Activated naive CD4-positive, alpha-beta T cell treated with anti-CD3 and anti-CD28 coated beads, Interleukin-2, amount 50 U/mL, for 72 hours (primary cell): Measurements from ENCODE around the gene LOXL4. TPM values are rescaled to one million over a fixed set of nuclear protein-coding genes. Genes with fewer than 3 reads are reported as not detected.

Experiments used
- ATAC-seq, 2 donors: fragments of 150-1000 bp; cut with Tn5 transposase; 2 replicates each; pipeline ENCODE4 v1.10.0; 2021; ENCODE audit warnings: mild to moderate bottlenecking in 2 of 2, moderate library complexity in 2 of 2
- DNase-seq, 2 donors: peaks; one replicate each; pipeline ENCODE4 v3.0.0; 2021 to 2022; ENCODE audit warnings: low spot score in 2 of 2
- H3K27ac Mint-ChIP-seq, 2 donors: one replicate each; pipeline ENCODE4 v1.8.0; 2022; ENCODE audit warnings: mild to moderate bottlenecking in 2 of 2, mixed read lengths in 2 of 2
- H3K36me3 Mint-ChIP-seq, 2 donors: one replicate each; pipeline ENCODE4 v1.8.0; 2022; ENCODE audit warnings: mixed read lengths in 2 of 2
- H3K9me3 Mint-ChIP-seq, 2 donors: one replicate each; pipeline ENCODE4 v1.8.0; 2022; ENCODE audit warnings: mixed read lengths in 2 of 2
- total RNA-seq, 2 donors: library from RNA; stranded (reverse); gene quantifications; one replicate each; pipeline ENCODE4 v1.2.3, GENCODE V29; 2022

LOXL4 gene
- total RNA-seq, 2 donors from 2014 or later = not detected

- H3K9me3 Mint-ChIP-seq = no peaks in the 10 kb centered on the region
- DNase-seq = no peak
- no peaks in the 10 kb centered on the region for H3K36me3 Mint-ChIP-seq
- ATAC-seq = no peak
- no peak overlapping the region for H3K27ac Mint-ChIP-seq
These were observed 2.8 kb upstream of the LOXL4 start for GRCh38 chr10:98270786-98271185.

GRCh38 chr10:98270073-98270740 lies 2.2 kb upstream of the LOXL4 start:
- H3K9me3 Mint-ChIP-seq = no peaks in the 10 kb centered on the region
- H3K36me3 Mint-ChIP-seq = no peaks in the 10 kb centered on the region
- DNase-seq = no peak
- no peak for ATAC-seq
- H3K27ac Mint-ChIP-seq = no peak overlapping the region

GRCh38 chr10:98269435-98269912 lies 1.5 kb upstream of the LOXL4 start:
- ATAC-seq (no peak), DNase-seq (no peak)
- no peak overlapping the region for H3K27ac Mint-ChIP-seq
- no peaks in the 10 kb centered on the region for H3K9me3 Mint-ChIP-seq
- no peaks in the 10 kb centered on the region for H3K36me3 Mint-ChIP-seq

- Mint-ChIP-seq H3K27ac (no peak overlapping the region), H3K9me3 (no peaks in the 10 kb centered on the region), H3K36me3 (no peaks in the 10 kb centered on the region)
- no peak for DNase-seq
- peak; percentile 24 to 44 for ATAC-seq
These were observed 869 bp upstream of the LOXL4 start for GRCh38 chr10:98268694-98269431.

- H3K27ac Mint-ChIP-seq = no peak overlapping the region
- no peaks in the 10 kb centered on the region for H3K9me3 Mint-ChIP-seq
- no peak for DNase-seq
- no peak for ATAC-seq
- no peaks in the 10 kb centered on the region for H3K36me3 Mint-ChIP-seq
These were observed 713 bp downstream of the LOXL4 start for GRCh38 chr10:98267069-98267893.

GRCh38 chr10:98266647-98267046 lies 1.3 kb downstream of the LOXL4 start:
- ATAC-seq = no peak
- Mint-ChIP-seq H3K9me3 (no peaks in the 10 kb centered on the region), H3K36me3 (no peaks in the 10 kb centered on the region), H3K27ac (no peak overlapping the region)
- no peak for DNase-seq

- ATAC-seq (no peak), DNase-seq (no peak)
- Mint-ChIP-seq H3K9me3 (no peaks in the 10 kb centered on the region), H3K27ac (no peak overlapping the region), H3K36me3 (no peaks in the 10 kb centered on the region)
These were observed 2.3 kb downstream of the LOXL4 start for GRCh38 chr10:98265403-98266378.

- H3K27ac Mint-ChIP-seq = no peak overlapping the region
- no peak for DNase-seq
- no peaks in the 10 kb centered on the region for H3K36me3 Mint-ChIP-seq
- H3K9me3 Mint-ChIP-seq = no peaks in the 10 kb centered on the region
- ATAC-seq = no peak
These were observed 3.5 kb downstream of the LOXL4 start for GRCh38 chr10:98264378-98265065.

GRCh38 chr10:98263088-98263487 lies 4.9 kb downstream of the LOXL4 start:
- Mint-ChIP-seq H3K36me3 (no peaks in the 10 kb centered on the region), H3K27ac (no peak overlapping the region), H3K9me3 (no peaks in the 10 kb centered on the region)
- DNase-seq = no peak
- no peak for ATAC-seq

- DNase-seq (peak in 1 of 2 donors; percentile 22), ATAC-seq (peak in 1 of 2 donors; percentile 50)
- H3K36me3 Mint-ChIP-seq = no peaks in the 10 kb centered on the region
- H3K27ac Mint-ChIP-seq = no peak overlapping the region
- no peaks in the 10 kb centered on the region for H3K9me3 Mint-ChIP-seq
These were observed 5.4 kb downstream of the LOXL4 start for GRCh38 chr10:98262571-98262970.

GRCh38 chr10:98261436-98262277 lies 6.3 kb downstream of the LOXL4 start:
- Mint-ChIP-seq H3K36me3 (no peaks in the 10 kb centered on the region), H3K27ac (no peak overlapping the region), H3K9me3 (no peaks in the 10 kb centered on the region)
- ATAC-seq (no peak), DNase-seq (no peak)

- H3K9me3 Mint-ChIP-seq = no peaks in the 10 kb centered on the region
- ATAC-seq (no peak), DNase-seq (no peak)
- peak overlapping the region in 1 of 2 donors; percentile 14 for H3K27ac Mint-ChIP-seq
- H3K36me3 Mint-ChIP-seq = no peaks in the 10 kb centered on the region
These were observed 7.2 kb downstream of the LOXL4 start for GRCh38 chr10:98260752-98261151.

- Mint-ChIP-seq H3K9me3 (no peaks in the 10 kb centered on the region), H3K27ac (peak overlapping the region in 1 of 2 donors; percentile 14), H3K36me3 (no peaks in the 10 kb centered on the region)
- ATAC-seq (no peak), DNase-seq (no peak)
These were observed 7.6 kb downstream of the LOXL4 start for GRCh38 chr10:98260350-98260749.

- Mint-ChIP-seq H3K27ac (peak overlapping the region in 1 of 2 donors; percentile 77), H3K9me3 (no peaks in the 10 kb centered on the region), H3K36me3 (no peaks in the 10 kb centered on the region)
- DNase-seq = no peak
- no peak for ATAC-seq
These were observed 8.2 kb downstream of the LOXL4 start for GRCh38 chr10:98259606-98260315.
